CD4-positive, alpha-beta T cell (primary cell): ENCODE data around the gene ARNT2. TPM values are rescaled to one million over a fixed set of nuclear protein-coding genes. Genes with fewer than 3 reads are reported as not detected.

ENCODE experiments used
- ATAC-seq: fragments of 200-7000 bp; cut with Tn5 transposase; one replicate; pipeline ENCODE4 v1.10.0; 2022; ENCODE audit warnings: mild to moderate bottlenecking; ENCODE audit not compliant: poor library complexity
- CTCF ChIA-PET: fragments of 350-600 bp; sonication (Branson Sonifier 250); formaldehyde crosslinking; loops from one replicate; lab custom pipeline; 2021; ENCODE audit warnings: antibody characterized with exemption, inconsistent platforms; lab: Charles Lee
- POLR2A ChIA-PET: fragments of 350-600 bp; sonication (Branson Sonifier 250); formaldehyde crosslinking; loops from one replicate; lab custom pipeline; 2021; ENCODE audit warnings: antibody characterized with exemption, inconsistent platforms; lab: Charles Lee
- DNase-seq, 14 experiments: peaks; one replicate each; pipeline ENCODE4 v3.0.0-alpha.2; 2013 to 2020; ENCODE audit warnings: mixed read lengths in 2 of 14
- H3K27ac ChIP-seq, 2 donors: one replicate each; pipeline versions ENCODE4 v1.5.1 to v1.7.0; 2013; ENCODE audit warnings: low read length in 2 of 2, low read depth in 1 of 2, mild to moderate bottlenecking in 1 of 2
- H3K27me3 ChIP-seq, 2 experiments: 1 replicate in 1 of 2; 2 replicates in 1 of 2; pipeline versions ENCODE4 v1.6.1 to v1.7.0; 2013; ENCODE audit warnings: low read length in 2 of 2, control low read depth in 1 of 2, mild to moderate bottlenecking in 1 of 2, moderate library complexity in 1 of 2; ENCODE audit not compliant: insufficient read depth in 2 of 2, control insufficient read depth in 1 of 2
- H3K36me3 ChIP-seq: one replicate; pipeline ENCODE4 v1.6.1; 2013; ENCODE audit warnings: low read length, control low read depth; ENCODE audit not compliant: insufficient read depth
- H3K4me1 ChIP-seq: one replicate; pipeline ENCODE4 v1.6.1; 2013; ENCODE audit warnings: low read length, control low read depth; ENCODE audit not compliant: insufficient read depth
- H3K4me3 ChIP-seq: one replicate; pipeline ENCODE4 v1.5.1; 2013; ENCODE audit warnings: mild to moderate bottlenecking, low read length, moderate library complexity
- H3K9me3 ChIP-seq, 2 experiments: 1 replicate in 1 of 2; 2 replicates in 1 of 2; pipeline versions ENCODE4 v1.6.1 to v1.7.0; 2013; ENCODE audit warnings: low read length in 2 of 2, mild to moderate bottlenecking in 2 of 2, control low read depth in 1 of 2, moderate library complexity in 1 of 2; ENCODE audit not compliant: control insufficient read depth in 1 of 2, insufficient read depth in 1 of 2
- H3K27ac Mint-ChIP-seq: one replicate; pipeline ENCODE4 v1.8.0; 2020; ENCODE audit warnings: mixed read lengths
- H3K27me3 Mint-ChIP-seq: one replicate; pipeline ENCODE4 v1.8.0; 2021; ENCODE audit warnings: mixed read lengths
- H3K36me3 Mint-ChIP-seq: one replicate; pipeline ENCODE4 v1.8.0; 2021; ENCODE audit warnings: low read depth, mixed read lengths
- H3K4me1 Mint-ChIP-seq: one replicate; pipeline ENCODE4 v1.8.0; 2021; ENCODE audit warnings: low read depth, mixed read lengths
- H3K4me3 Mint-ChIP-seq: one replicate; pipeline ENCODE4 v1.8.0; 2020; ENCODE audit warnings: mild to moderate bottlenecking, mixed read lengths
- H3K9me3 Mint-ChIP-seq: one replicate; pipeline ENCODE4 v1.8.0; 2020; ENCODE audit warnings: mixed read lengths
- CTCF ChIP-seq: fragments of 200-600 bp; IDR thresholded peaks from one replicate; pipeline ENCODE4 v1.8.0; 2022; ENCODE audit warnings: antibody characterized with exemption, mild to moderate bottlenecking
- intact Hi-C, 2 experiments: fragments of 100-400 bp; cut with DNase I in 1 of 2; cut with micrococcal nuclease in 1 of 2; formaldehyde crosslinking; loops; one replicate each; pipeline versions ENCODE4 v1.15.1 to v1.9.0; 2023 to 2025; cut with DNase I, micrococcal nuclease
- total RNA-seq, 174 experiments: library from RNA in 2 of 174; stranded (reverse) in 2 of 174; gene quantifications; one replicate each; pipeline ENCODE4 v1.2.3 and lab custom pipeline; 2021 to 2026

The ARNT2 gene
- total RNA-seq, 2 experiments from 2014 or later = not detected

- ChIA-PET CTCF (interaction anchor here (1.8 kb wide), 1 partner anchor 17 kb away, joined by 3 read pairs; no protein-coding TSS in a partner anchor), POLR2A (no interaction called here)
- no peak overlapping the region for H3K4me3 ChIP-seq
- H3K4me1 ChIP-seq = no peaks in the 10 kb centered on the region
- ATAC-seq (no peak), DNase-seq (no peak)
- Mint-ChIP-seq H3K27ac (no peak overlapping the region), H3K4me3 (no peak overlapping the region), H3K4me1 (no peaks in the 10 kb centered on the region), H3K36me3 (no peaks in the 10 kb centered on the region), H3K9me3 (peaks cover under 1% of the 10 kb centered on the region), H3K27me3 (peaks cover 42% of the 10 kb centered on the region)
- H3K27ac ChIP-seq = no peak overlapping the region
- H3K27me3 ChIP-seq = peaks cover 0 to 6% of the 10 kb centered on the region in 2 experiments
- TF ChIP-seq CTCF = no peak
- no peaks in the 10 kb centered on the region for H3K9me3 ChIP-seq
- intact Hi-C loops = loop anchor here in 1 of 2 experiments (10.0 kb wide), 1 partner anchor 56 kb away; no protein-coding TSS in a partner anchor
- no peaks in the 10 kb centered on the region for H3K36me3 ChIP-seq
Measured at GRCh38 chr15:80550219-80550907, 146.2 kb downstream of the ARNT2 start.

- Mint-ChIP-seq H3K36me3 (no peaks in the 10 kb centered on the region), H3K4me3 (no peak overlapping the region), H3K9me3 (no peaks in the 10 kb centered on the region)
Measured at GRCh38 chr15:80550908-80551260, 146.7 kb downstream of the ARNT2 start.

GRCh38 chr15:80551348-80551747 is 147.2 kb downstream of the ARNT2 start:
- Histone ChIP-seq H3K36me3 (no peaks in the 10 kb centered on the region), H3K9me3 (no peaks in the 10 kb centered on the region), H3K4me1 (no peaks in the 10 kb centered on the region), H3K27ac (no peak overlapping the region), H3K27me3 (peaks cover 0 to 6% of the 10 kb centered on the region in 2 experiments), H3K4me3 (no peak overlapping the region)
- H3K4me1 Mint-ChIP-seq = no peaks in the 10 kb centered on the region
- peaks cover 37% of the 10 kb centered on the region for H3K27me3 Mint-ChIP-seq
- H3K4me3 Mint-ChIP-seq = no peak overlapping the region
- no peaks in the 10 kb centered on the region for H3K9me3 Mint-ChIP-seq
- no peaks in the 10 kb centered on the region for H3K36me3 Mint-ChIP-seq
- TF ChIP-seq CTCF = no peak
- H3K27ac Mint-ChIP-seq = no peak overlapping the region
- ATAC-seq = no peak
- ChIA-PET POLR2A (no interaction called here), CTCF (interaction anchor here (1.8 kb wide), 1 partner anchor 16 kb away, joined by 3 read pairs; no protein-coding TSS in a partner anchor)
- no peak for DNase-seq
- intact Hi-C loops = loop anchor here in 1 of 2 experiments (10.0 kb wide), 1 partner anchor 57 kb away; no protein-coding TSS in a partner anchor

More at GRCh38 chr15:80550908-80551260, 146.7 kb downstream of the ARNT2 start:
- DNase-seq (no peak), ATAC-seq (no peak)
- no peaks in the 10 kb centered on the region for H3K4me1 ChIP-seq
- no peaks in the 10 kb centered on the region for H3K4me1 Mint-ChIP-seq
- H3K27me3 Mint-ChIP-seq = peaks cover 40% of the 10 kb centered on the region
- no peak overlapping the region for H3K27ac ChIP-seq
- CTCF ChIA-PET = interaction anchor here (1.8 kb wide), 1 partner anchor 17 kb away, joined by 3 read pairs; no protein-coding TSS in a partner anchor
- no peak overlapping the region for H3K4me3 ChIP-seq
- H3K36me3 ChIP-seq = no peaks in the 10 kb centered on the region
- POLR2A ChIA-PET = no interaction called here
- peaks cover 0 to 6% of the 10 kb centered on the region in 2 experiments for H3K27me3 ChIP-seq
- no peak overlapping the region for H3K27ac Mint-ChIP-seq
- intact Hi-C loops = loop anchor here in 1 of 2 experiments (10.0 kb wide), 1 partner anchor 56 kb away; no protein-coding TSS in a partner anchor
- no peaks in the 10 kb centered on the region for H3K9me3 ChIP-seq
- no peak for TF ChIP-seq CTCF
